Umbilical cord (tissue), 2 donors: ENCODE results near the gene FMO5. TPM values are rescaled to one million over a fixed set of nuclear protein-coding genes. Genes with fewer than 3 reads are reported as not detected.
"Not testable (repeated sequence)": the region's sequence is repeated elsewhere in the genome, so short reads cannot be mapped to it uniquely, and the experiment has no call there.

Experiments used
- DNase-seq: peaks from one replicate; pipeline ENCODE4 v3.0.0-alpha.2; 2015; ENCODE audit warnings: low spot score
- total RNA-seq: library from RNA; depleted of rRNA; stranded (reverse); fragments of >200 nt; gene quantifications from one replicate; pipeline ENCODE4 v1.2.3, GENCODE V29; 2014; ENCODE audit warnings: low replicate concordance; ENCODE audit not compliant: insufficient read depth

Gene FMO5
- total RNA-seq, 1 donor from 2014 or later, result 14.0 TPM

GRCh38 chr1:147240131-147240721 lies 15.1 kb upstream of the FMO5 start:
- DNase-seq, result not testable (repeated sequence)

GRCh38 chr1:147238925-147239820 lies 14.0 kb upstream of the FMO5 start:
- DNase-seq, result no peak

GRCh38 chr1:147238053-147238902 lies 13.1 kb upstream of the FMO5 start:
- no peak for DNase-seq

GRCh38 chr1:147236959-147237791 lies 12.0 kb upstream of the FMO5 start:
- no peak for DNase-seq

GRCh38 chr1:147236448-147236847 lies 11.3 kb upstream of the FMO5 start:
- DNase-seq, result no peak

GRCh38 chr1:147235822-147236221 lies 10.7 kb upstream of the FMO5 start:
- no peak for DNase-seq

GRCh38 chr1:147233903-147234302 lies 8.8 kb upstream of the FMO5 start:
- DNase-seq, result not testable (repeated sequence)

- not testable (repeated sequence) for DNase-seq
Observed at GRCh38 chr1:147231032-147231431, 5.9 kb upstream of the FMO5 start.

- DNase-seq, result no peak
Observed at GRCh38 chr1:147223740-147224615, 1.2 kb downstream of the FMO5 start.

GRCh38 chr1:147218606-147219005 lies 6.5 kb downstream of the FMO5 start:
- DNase-seq, result no peak

GRCh38 chr1:147217141-147217540 lies 8.0 kb downstream of the FMO5 start:
- DNase-seq, result no peak

GRCh38 chr1:147216124-147216523 lies 9.0 kb downstream of the FMO5 start:
- DNase-seq, result no peak

- no peak for DNase-seq
Observed at GRCh38 chr1:147215540-147215916, 9.6 kb downstream of the FMO5 start.

- DNase-seq, result no peak
Observed at GRCh38 chr1:147214842-147215539, 10.1 kb downstream of the FMO5 start.

GRCh38 chr1:147214325-147214724 lies 10.8 kb downstream of the FMO5 start:
- no peak for DNase-seq

- no peak for DNase-seq
Observed at GRCh38 chr1:147213271-147213670, 11.9 kb downstream of the FMO5 start.

- no peak for DNase-seq
Observed at GRCh38 chr1:147211577-147211976, 13.6 kb downstream of the FMO5 start.

GRCh38 chr1:147210987-147211386 lies 14.2 kb downstream of the FMO5 start:
- DNase-seq, result no peak
